ENCODE measurements around the gene RANBP10.

Gene RANBP10

DNA sequence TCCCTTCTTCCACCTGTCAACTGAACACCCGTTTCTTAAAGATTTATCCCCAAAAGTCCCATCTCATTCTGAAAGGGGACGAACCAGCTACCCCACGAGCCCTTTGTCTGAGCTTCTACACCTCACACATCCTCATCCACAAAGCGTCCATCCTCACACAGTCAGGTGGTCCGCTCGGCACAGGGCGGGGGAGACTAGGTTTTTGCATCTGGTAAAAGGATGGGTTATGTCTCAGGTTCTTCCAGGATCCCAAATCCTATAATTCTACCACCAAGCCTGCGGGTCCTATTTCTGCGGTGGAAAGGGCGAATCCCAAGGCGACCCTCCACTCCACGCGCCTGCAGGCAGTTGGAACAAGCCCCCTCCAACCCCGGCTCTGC lies 87.7 kb downstream of the RANBP10 start:
- FAIRE-seq (no peak), DNase-seq (ENCODE audit: insufficient read length, low spot score) (no peak)
- TF ChIP-seq, protein P1, sequence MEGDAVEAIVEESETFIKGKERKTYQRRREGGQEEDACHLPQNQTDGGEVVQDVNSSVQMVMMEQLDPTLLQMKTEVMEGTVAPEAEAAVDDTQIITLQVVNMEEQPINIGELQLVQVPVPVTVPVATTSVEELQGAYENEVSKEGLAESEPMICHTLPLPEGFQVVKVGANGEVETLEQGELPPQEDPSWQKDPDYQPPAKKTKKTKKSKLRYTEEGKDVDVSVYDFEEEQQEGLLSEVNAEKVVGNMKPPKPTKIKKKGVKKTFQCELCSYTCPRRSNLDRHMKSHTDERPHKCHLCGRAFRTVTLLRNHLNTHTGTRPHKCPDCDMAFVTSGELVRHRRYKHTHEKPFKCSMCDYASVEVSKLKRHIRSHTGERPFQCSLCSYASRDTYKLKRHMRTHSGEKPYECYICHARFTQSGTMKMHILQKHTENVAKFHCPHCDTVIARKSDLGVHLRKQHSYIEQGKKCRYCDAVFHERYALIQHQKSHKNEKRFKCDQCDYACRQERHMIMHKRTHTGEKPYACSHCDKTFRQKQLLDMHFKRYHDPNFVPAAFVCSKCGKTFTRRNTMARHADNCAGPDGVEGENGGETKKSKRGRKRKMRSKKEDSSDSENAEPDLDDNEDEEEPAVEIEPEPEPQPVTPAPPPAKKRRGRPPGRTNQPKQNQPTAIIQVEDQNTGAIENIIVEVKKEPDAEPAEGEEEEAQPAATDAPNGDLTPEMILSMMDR (IDR thresholded peaks at IDR 0.05; ENCODE audit: insufficient read depth, missing control alignments), result no peak

DNA sequence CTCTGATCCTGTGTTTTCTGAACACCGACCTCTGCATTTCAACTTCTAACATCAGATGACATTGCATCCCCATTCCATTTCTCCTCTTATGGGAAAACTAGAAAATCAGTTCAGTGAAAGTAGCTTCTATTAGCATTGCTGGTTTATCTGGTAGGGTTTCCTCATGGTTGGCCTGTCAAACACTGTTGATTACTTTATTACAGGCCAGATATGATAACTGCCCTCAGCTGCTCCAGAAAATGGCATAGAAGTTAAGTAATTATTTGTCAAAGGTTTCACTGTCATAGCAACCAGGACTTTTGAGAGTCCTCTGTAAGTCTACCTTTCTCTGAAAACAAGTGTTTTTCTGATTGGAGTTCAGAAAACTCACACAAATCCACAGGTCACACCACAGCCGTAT lies 90.3 kb downstream of the RANBP10 start:
- TF ChIP-seq, protein P1 (IDR thresholded peaks at IDR 0.05; ENCODE audit: insufficient read depth, missing control alignments), result no peak
- DNase-seq (ENCODE audit: insufficient read length, low spot score) (no peak), FAIRE-seq (no peak)

DNA sequence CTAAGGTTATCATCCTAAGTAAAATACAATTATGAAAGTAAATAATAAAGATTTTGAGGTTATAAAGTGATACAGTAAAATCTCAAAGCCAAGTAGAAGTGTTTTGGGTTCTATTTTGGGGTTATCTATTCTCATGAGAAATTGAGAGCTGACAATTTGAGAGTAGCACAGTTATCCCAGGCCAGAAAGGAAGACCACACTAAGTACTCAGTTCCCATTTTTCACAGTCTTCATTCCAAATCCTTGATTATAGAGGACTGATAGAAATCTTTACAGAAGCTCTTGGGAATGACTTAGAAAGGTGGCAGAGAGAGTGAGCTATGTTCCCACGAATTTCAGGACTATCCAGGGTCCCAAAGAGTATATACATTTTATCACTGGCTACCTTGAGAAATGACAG lies 91.8 kb downstream of the RANBP10 start:
- FAIRE-seq (no peak), DNase-seq (ENCODE audit: insufficient read length, low spot score) (no peak)
- TF ChIP-seq, protein P1 (IDR thresholded peaks at IDR 0.05; ENCODE audit: insufficient read depth, missing control alignments), result no peak

DNA sequence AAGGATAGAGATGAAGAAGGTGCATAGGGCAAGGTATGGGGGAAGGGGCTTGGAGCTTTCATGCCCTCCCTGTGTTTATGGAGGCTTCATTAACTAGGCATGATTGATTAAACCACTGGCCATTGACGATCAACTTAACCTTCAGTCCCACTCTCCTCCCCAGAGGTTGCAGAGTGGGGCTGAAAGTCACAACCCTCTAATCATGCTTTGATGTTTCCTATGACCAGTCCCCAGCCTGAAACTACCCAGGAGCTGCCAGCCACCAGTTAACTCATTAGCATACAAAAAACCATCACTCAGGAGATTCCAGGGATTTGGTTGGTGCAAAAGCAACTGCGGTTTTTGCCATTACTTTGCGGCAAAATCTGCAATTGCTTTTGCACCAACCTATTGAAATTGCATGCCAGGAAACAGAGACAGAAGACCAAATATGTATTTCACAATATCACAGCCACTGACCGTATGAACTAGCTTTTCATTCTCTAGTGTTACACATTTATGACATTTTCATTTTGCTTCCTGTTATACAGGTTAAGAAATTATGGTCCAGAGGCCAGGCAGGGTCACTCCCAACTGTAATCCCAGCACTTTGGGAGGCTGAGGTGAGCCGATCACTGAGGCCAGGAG lies 92.6 kb downstream of the RANBP10 start:
- FAIRE-seq (no peak), DNase-seq (ENCODE audit: insufficient read length, low spot score) (no peak)
- TF ChIP-seq, protein P1 (IDR thresholded peaks at IDR 0.05; ENCODE audit: insufficient read depth, missing control alignments), result no peak

DNA sequence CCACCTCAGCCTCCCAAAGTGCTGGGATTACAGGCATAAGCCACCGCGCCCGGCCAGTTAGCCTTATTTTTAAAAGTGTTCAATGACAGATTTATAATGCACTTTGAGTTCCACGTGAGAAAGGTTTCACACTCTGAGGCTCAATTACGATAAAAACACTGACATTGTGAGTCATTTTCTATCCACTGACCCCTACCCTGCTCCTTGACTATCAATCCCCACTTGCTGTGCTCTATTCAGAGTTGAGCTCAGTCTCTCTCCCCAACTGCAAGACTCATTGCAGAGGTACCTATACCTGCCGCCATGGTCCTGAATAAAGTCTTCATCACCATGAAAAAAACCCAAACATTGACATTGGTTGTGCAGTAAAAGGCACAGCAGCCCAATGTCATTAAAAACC lies 95.8 kb downstream of the RANBP10 start:
- no peak for DNase-seq (ENCODE audit: insufficient read length, low spot score)
- no peak for FAIRE-seq

DNA sequence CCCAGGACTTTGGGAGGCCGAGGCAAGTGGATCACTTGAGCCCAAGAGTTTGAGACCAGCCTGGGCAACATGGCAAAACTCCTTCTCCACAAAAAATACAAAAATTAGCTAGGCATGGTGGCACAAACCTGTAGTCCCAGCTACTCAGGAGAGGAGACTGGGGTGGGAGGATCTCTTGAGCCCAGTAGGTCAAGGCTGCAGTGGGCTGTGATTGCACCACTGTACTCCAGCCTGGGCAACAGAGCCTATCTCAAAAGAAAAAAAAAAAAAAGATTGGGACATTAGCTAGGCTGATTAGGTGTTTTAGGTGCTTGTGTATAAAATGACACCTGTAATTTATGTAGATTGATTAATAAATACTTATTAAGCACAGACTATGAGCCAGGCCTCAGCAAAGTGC lies 97.3 kb downstream of the RANBP10 start:
- DNase-seq (ENCODE audit: insufficient read length, low spot score), result no peak
- TF ChIP-seq, protein P1 (IDR thresholded peaks at IDR 0.05; ENCODE audit: insufficient read depth, missing control alignments), result no peak
- FAIRE-seq, result no peak

More for the DNA sequence above, 95.8 kb downstream of the RANBP10 start:
- TF ChIP-seq, protein P1 (IDR thresholded peaks at IDR 0.05; ENCODE audit: insufficient read depth, missing control alignments), result no peak

DNA sequence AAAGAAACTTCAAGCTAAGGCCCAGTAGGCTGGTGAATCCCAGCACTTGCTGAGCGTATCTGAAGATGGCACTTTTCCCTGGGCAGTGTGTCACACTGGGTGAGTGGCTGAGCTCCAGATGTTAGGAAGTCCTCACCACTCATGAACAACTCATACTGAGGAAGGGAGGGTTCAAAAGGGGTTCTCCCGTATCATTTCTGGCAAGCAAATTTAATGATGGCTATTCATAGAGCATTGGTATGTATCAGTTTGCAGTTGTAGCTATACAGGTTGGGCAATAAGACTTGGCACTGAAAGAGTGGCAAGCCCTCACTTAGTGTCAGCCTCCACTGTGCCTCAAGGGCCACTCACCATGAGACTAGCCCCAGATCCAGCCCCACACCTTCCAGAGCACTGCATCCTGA lies 98.0 kb downstream of the RANBP10 start:
- FAIRE-seq (no peak), DNase-seq (ENCODE audit: insufficient read length, low spot score) (no peak)
- TF ChIP-seq, protein P1 (IDR thresholded peaks at IDR 0.05; ENCODE audit: insufficient read depth, missing control alignments), result no peak
